RWPE2 (cell line): ENCODE measurements around the gene MRPL55.

Experiments
- ATAC-seq: fragments of 200-7000 bp; cut with Tn5 transposase; 3 replicates; pipeline ENCODE4 v1.9.1; 2021; ENCODE audit warnings: low read depth
- DNase-seq: peaks from one replicate; pipeline ENCODE4 v3.0.0-alpha.2; 2020; ENCODE audit warnings: low spot score
- H3K27ac ChIP-seq: fragments of 450-650 bp; 2 replicates; pipeline ENCODE4 v1.5.1; 2017; ENCODE audit warnings: mild to moderate bottlenecking; ENCODE audit not compliant: poor library complexity, severe bottlenecking
- H3K27me3 ChIP-seq: fragments of 250-450 bp; sonication (Bioruptor Pico); 2 replicates; pipeline ENCODE4 v1.5.1; 2021; ENCODE audit warnings: mild to moderate bottlenecking, moderate library complexity; ENCODE audit not compliant: insufficient read depth, poor library complexity, severe bottlenecking
- H3K36me3 ChIP-seq: fragments of 250-450 bp; sonication (Bioruptor Pico); 2 replicates; pipeline ENCODE4 v1.5.1; 2020; ENCODE audit warnings: low read depth, mild to moderate bottlenecking, moderate library complexity
- H3K4me1 ChIP-seq: fragments of 250-450 bp; sonication (Bioruptor Pico); 2 replicates; pipeline ENCODE4 v1.5.1; 2021; ENCODE audit warnings: mild to moderate bottlenecking, moderate library complexity; ENCODE audit not compliant: insufficient read depth, poor library complexity, severe bottlenecking
- H3K4me3 ChIP-seq: fragments of 250-450 bp; sonication (Bioruptor Pico); 2 replicates; pipeline ENCODE4 v1.5.1; 2021; ENCODE audit warnings: mild to moderate bottlenecking, moderate library complexity; ENCODE audit not compliant: severe bottlenecking
- H3K9me3 ChIP-seq: fragments of 250-450 bp; sonication (Bioruptor Pico); 2 replicates; pipeline ENCODE4 v1.5.1; 2021; ENCODE audit warnings: mild to moderate bottlenecking, moderate library complexity; ENCODE audit not compliant: severe bottlenecking
- CTCF ChIP-seq: fragments of 450-650 bp; IDR thresholded peaks from one replicate; pipeline ENCODE4 v1.5.1; 2017; ENCODE audit warnings: mild to moderate bottlenecking, moderate library complexity; ENCODE audit not compliant: poor library complexity, severe bottlenecking

MRPL55 gene

GRCh38 chr1:228082918-228083870, 25.9 kb downstream of the MRPL55 start:
- no peak for ATAC-seq
- Histone ChIP-seq H3K9me3 (no peaks in the 10 kb centered on the region), H3K27me3 (no peaks in the 10 kb centered on the region), H3K4me3 (peak overlapping the region; percentile 88), H3K4me1 (peaks cover 38% of the 10 kb centered on the region), H3K36me3 (peaks cover 19% of the 10 kb centered on the region), H3K27ac (peak overlapping the region; percentile 73)
- no peak for DNase-seq
- TF ChIP-seq CTCF = no peak

GRCh38 chr1:228082214-228082917, 26.7 kb downstream of the MRPL55 start, which contains the start of gene ARF1:
Gene ARF1, plus strand, starts transcription at chr1:228082708. Its CDS starts 14,407 bp downstream, at chr1:228097115.
- Histone ChIP-seq H3K36me3 (peaks cover 17% of the 10 kb centered on the region), H3K4me1 (peaks cover 30% of the 10 kb centered on the region), H3K4me3 (peak within 1 kb of the TSS; percentile 88), H3K27ac (peak within 1 kb of the TSS; percentile 73), H3K27me3 (no peaks in the 10 kb centered on the region), H3K9me3 (no peaks in the 10 kb centered on the region)
- ATAC-seq (peak; percentile 67), DNase-seq (no peak)
- no peak for TF ChIP-seq CTCF

- Histone ChIP-seq H3K36me3 (peaks cover 17% of the 10 kb centered on the region), H3K27ac (peak overlapping the region; percentile 73), H3K4me1 (peaks cover 23% of the 10 kb centered on the region), H3K27me3 (no peaks in the 10 kb centered on the region), H3K4me3 (peak overlapping the region; percentile 88), H3K9me3 (no peaks in the 10 kb centered on the region)
- no peak for DNase-seq
- ATAC-seq = peak; percentile 26; the same call in 2 of the 3 replicates
- TF ChIP-seq CTCF = no peak
Measured at GRCh38 chr1:228081578-228082213, 27.4 kb downstream of the MRPL55 start.

GRCh38 chr1:228081144-228081543, 28.0 kb downstream of the MRPL55 start:
- ATAC-seq = no peak
- Histone ChIP-seq H3K27ac (no peak overlapping the region), H3K36me3 (peaks cover 17% of the 10 kb centered on the region), H3K4me3 (peak overlapping the region; percentile 88), H3K9me3 (no peaks in the 10 kb centered on the region), H3K4me1 (peaks cover 20% of the 10 kb centered on the region), H3K27me3 (no peaks in the 10 kb centered on the region)
- DNase-seq = no peak
- no peak for TF ChIP-seq CTCF
